ENCODE data around the gene RCVRN.

RCVRN gene

DNA sequence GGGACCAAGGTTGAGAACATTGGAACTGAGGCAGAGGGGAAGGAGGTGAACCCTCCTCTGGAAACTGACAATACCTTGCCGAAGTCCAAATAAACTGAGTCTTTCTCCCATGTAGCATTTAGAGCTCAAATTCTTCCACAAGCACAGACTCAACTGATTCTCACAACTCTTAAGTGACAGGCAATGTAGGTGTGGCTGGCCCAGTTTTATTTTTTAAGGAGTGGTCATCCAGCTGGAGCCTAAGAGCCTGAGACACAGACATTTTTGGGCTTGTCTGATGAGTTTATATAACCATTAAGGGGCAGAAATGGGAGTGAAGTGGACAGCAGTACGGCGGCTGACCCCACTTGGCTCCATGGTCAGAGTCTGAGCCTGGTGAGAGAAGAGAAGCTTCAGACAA is 10.8 kb downstream of the RCVRN start:
- DNase-seq = no peak

DNA sequence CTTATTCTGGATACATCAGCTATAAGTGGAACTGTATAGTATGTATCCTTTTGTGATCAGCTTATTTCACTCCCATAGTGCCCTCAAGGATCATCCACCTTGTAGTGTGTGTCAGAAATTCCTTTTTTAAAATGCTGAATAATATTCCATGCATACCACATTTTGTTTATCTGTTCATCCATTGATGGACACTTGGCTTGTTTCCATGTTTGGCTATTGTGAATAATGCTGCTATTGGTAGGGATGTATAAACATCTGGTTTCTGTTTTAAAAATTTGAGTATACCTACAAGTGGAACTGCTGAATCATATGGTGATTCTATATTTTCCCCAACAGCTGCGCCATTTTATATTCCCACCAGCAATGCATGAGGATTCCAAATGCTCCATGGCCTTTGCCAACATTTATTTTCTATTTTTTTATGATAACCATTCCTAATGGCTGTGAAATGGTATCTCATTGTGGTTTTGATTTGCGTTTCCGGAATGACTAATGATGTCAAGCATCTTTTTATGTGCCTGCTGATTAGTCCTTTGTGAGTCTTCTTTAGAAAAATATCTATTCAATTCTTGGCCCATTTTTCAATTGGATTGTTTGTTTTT is 11.6 kb downstream of the RCVRN start:
- DNase-seq = no peak

DNA sequence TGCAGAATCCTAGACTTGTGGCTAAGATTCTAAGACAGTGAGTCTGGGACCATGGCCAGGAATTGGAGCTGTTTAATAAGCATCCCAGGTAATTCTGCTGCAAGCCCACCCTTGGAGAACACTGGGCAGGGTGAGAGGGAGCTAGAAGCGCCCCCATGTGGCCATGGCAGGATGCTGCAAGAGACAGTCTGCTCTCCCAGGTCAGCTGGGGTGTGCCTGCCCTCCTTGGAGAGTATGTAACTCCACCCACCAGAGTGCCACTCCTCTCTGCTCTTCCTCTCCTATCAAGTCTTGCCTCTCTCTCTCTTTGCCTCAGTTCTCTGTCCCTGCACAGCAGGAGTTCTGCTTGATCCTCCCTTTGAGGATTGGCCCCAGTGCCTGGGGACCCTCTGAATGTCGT is 14.9 kb downstream of the RCVRN start:
- no peak for DNase-seq

DNA sequence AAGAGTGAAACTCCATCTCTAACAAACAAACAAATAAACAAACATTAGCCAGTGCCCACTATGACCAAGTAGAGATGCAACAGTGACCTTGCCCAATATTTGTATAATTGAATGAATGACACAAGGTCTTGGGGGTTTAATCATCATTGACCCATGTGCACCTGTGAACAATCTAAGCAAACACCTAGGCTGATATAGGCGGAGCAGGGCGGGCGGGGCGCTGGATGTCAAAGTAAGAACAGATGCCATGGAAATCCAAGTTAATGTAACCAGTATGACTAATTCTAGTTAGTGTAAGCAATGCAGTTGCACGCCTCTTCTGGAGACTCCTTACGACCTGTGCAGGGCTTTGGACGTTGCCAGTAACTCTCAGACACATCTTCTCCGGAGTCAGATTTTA is 17.6 kb downstream of the RCVRN start:
- DNase-seq = no peak

DNA sequence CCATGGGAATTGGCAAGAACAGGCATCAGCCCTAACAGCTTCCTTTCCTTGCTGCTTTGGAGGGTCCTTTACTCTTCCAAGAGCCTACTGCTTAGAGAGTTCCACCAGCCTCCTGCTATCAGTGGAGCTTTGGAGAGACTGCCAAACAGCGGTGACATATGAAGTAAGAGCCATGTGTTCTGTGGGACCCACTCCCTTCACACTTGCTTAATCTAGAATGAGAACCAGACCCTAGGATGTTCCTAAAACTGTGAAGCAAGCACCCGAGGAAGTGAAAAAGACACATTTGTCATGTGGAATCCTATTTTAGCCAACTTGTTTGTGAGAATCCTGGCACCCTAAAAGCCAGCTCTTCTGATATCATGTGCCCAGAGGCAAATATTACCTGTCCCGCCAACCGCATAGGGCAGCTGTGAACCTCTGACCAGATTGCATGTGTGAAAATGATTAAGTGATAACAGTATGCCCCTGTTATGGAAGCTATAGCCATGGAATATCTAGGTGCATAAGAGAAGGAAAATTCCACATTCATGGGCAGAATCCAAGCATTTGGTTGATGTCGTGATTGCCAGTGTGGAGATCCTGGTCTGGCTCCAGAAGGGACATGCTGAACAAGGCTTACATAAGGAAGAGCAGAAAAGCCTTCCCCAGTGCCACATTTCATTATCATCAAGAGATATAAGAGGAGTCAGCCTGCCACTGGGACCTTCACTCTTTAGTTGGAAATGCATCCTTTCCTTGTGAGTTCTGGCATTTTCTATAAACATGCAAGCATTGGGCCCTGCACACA is 18.7 kb downstream of the RCVRN start:
- DNase-seq = no peak

DNA sequence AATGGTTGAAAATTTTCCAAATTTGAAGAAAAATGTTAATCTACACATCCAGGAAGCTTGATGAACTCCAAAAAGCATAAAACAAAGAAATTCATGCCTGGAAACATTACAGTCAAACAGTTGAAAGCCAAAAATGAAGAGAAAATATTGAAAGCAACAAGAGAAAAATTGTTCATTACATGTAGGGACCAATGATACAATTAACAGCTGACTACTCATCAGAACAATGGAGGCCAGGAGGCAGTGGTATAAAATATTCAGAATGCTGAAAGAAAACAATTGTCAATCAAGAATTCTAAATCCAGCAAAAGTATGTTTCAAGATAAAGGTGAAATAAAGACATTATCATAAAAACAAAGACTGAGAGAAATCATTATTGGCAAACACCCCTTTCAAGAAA is 21.6 kb downstream of the RCVRN start:
- no peak for DNase-seq

DNA sequence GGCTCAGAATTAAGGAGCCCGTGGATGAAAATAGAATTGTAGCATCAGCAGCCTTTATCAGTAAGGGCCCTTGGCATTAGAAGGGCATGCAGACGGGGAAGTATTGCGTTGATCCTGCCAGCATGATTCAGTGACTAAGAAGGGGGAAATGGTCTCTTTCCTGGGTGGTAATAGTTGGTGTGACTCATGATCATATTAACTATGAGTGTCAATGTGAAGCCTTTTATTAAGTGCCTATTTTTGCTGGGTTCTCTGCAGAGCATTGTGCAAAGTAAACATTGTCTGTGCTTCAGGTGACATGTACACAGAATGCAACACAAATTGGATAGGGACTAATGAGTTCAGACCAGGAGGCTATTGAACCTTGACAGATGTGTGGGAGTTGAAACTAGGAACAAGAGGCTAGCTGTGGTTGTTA is 24.5 kb downstream of the RCVRN start:
- no peak for DNase-seq

DNA sequence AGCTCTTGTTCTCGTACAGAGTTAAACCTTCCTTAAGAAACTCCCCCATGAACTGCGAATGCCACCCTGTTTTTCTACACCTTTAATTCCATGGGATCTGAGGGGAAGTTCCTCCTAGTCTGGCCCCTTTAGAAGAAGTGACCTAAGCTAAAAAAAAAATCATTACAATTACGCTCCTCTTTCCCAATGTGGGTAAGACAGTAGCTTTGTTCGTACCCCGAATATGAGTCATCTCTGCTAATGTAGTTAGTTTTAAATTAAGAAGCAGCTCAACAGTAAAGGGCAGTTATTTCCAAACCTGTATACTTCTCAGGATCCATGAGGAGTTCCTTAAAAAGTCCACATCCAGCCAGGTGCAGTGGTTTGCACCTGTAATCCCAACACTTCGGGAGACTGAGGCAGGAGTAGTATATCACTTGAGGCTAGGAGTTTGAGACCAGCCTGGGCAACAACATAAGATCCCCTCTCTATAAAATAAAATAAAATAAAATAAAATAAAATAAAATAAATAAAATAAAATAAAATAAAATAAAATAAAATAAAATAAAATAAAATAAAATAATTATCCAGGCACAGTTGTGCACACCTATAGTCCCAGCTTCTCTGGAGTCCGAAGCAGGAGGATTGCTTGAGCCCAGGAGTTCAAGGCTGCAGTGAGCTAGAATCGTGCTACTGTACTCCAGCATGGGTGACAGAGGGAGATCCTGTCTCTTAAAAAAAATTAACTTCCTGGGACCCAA is 26.1 kb downstream of the RCVRN start:
- no peak for DNase-seq

DNA sequence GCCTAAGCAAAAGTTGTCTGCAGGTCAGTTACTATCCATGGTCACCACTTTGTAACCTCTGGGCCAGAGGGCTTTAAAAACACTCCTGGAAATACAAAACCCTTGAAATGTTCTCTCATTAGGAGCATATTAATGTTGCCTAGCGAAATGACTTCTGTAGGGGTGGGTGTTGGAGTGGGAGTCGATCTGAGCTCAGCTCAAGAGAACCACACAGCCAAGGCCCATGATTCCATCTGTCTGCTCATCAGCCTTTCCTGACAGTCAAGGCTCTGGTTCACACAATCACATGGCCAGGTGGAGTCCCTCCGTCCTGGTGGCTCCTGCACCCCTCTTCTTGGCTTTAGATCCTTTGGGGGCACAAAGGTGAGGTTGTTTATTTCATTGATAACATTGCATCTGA is 26.7 kb downstream of the RCVRN start:
- DNase-seq = no peak

DNA sequence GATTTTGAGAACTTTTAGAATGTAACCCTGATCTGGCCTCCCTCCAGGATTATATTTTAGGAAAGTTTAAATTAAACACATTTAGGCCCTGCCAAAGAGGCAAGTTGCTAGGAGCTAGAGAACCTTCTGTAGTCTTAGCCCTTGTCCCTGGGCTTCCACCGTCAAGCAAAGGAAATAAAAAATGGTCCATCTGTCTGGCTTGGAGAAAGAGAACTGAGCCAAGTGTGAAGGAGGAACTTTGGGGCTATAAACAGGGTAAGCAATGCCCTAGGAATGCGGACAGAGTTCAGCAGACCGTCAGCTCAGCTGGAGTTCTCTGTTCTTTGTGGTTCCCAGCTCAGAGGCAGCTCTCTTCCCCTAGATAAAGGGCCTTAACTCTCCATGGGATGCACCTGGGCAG is 29.6 kb downstream of the RCVRN start:
- no peak for DNase-seq

DNA sequence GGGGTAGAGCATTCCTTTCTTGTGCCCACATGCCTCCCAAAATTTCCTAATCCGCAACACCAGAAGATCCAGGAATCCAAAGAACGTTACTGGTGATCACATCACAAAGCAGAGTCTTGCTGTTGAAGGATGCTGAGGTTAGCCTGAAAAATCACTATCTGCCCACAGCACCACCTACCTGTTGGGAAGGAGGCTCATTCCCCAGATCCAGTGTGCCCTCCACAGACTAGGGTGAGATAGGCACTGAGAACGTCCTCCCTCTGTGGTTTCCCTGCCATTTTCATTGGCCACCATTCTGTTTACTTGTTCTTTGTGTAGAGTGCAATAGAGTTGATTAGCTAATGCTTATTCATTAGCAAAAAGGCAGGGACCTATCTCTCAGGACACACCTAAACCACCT is 30.3 kb downstream of the RCVRN start:
- no peak for DNase-seq

DNA sequence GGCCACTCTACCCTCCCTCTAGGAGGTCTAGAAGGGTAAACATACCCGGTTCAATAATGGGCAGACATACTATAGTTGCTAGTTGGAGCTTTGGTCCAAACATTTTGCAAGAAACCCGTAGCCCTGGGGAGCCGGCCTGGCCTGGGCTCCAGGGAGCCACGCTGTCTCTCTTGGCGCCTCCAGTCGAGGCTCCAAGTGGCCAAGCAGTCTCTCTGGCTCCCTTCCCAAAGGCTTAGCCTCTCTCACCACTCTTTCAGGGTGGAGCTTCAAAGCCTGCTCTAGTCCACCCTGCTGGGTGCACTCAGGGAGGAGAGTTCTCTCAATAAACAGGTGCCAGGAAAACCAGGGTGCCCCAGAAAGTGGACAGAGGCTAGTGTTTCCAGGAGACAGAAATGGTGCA is 32.2 kb downstream of the RCVRN start:
- DNase-seq = no peak

DNA sequence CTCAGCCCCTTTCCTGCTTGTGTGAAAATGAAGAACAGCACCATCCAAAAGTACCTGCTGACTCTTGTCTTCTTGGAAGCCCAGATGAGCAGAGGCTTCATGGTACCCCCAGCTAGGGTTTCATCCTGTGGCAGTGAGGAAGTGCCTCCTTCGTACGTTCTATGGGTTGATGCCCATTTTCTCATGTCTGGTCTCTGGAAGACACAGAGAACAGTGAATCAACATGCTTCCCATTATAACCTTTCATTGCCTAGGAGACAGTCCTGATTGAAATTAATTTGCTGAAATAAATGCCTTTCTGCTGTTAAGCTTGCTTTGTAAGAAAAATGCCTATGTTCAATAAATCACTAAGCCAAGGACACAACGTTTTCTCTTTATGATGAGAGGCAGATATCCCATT is 36.5 kb downstream of the RCVRN start:
- no peak for DNase-seq

DNA sequence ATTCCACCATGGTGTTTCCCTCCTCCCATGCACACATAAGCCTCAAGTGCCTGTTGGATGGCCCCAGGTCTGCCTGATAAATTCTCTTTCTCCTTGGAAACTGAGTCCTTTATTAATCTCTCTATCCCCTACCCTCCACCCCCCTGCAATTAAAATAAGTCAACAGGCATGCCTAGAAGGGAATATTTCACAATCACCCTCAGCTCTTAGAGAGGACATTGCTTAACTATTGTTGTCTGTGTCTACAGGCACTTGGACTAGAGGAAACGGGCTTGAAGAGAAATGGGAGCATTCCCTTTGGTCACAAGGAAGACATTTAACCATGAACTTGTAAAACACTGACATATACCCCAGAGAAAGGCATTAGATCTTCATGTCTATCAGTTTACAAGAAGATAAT is 39.5 kb downstream of the RCVRN start:
- no peak for DNase-seq

DNA sequence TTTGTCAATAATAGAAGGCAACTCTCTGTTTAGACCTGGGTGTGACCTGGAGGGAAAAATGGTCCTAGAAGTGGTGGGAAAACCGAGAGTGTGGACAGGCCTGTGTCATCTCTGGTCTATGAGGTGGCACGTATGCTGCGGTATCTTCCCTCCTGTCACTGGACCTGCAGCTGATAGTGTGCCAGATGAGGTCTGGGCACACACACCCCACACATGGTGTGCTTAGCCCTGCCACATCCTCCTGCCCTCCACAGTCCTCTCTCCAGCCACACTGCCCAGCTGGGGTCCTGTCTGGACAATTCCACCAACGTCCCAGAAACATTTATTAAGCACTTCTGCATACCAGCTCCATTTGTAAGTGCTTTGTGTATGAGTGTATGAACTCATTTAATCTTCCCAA is 42.1 kb downstream of the RCVRN start:
- DNase-seq = no peak

DNA sequence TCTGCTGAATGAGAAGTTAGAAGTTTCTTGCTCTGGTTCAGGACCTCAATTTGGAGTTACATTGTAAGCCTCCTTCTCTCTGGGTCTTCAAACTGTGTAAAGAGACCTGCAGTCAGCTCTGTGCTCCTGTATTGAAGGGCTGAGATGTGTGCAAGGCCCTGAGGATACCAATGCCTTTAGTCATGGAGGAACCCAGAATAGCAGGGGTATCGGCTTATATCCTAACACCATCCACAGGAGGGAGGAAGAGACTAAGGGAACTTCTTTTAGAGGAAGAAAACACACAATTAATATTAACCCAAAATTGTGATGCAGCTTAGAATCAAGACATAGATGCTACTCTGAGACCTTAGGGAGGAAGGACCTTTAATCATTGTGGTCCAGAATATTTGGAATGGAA is 42.9 kb downstream of the RCVRN start:
- no peak for DNase-seq

DNA sequence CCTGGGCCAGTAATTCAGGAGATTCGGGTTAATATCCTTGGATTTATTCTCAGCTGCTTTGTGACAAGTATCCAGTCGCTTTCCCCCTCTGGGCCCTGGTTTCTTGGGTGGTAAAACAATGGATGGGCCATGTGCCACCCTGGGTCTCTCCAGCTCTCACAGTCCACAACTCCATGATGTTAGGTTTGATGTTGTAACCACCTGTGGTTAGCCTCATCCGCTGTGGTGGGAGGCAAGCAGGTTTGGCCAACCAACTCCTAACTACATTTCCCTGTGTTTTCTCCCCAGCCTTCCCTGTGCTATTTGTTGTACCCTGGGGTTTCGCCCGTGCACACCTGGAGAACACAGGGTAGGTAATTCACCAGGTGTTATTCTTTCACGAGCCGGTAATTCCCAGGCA is 44.2 kb downstream of the RCVRN start:
- no peak for DNase-seq

DNA sequence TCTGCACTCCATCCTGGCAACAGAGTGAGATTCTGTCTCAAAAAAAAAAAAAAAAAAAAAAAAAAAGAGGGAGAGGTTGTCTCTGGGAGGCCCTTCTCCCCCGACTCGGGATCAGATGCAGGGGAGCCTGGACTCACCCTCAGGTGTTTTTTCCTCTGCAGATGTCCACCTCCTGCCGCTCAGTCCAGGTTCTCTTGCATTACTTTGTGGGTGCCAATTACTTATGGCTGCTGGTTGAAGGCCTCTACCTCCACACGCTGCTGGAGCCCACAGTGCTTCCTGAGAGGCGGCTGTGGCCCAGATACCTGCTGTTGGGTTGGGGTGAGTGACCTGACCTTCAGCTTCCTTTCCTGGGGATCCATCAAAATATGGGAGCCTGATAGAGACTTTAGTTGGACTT is 45.3 kb downstream of the RCVRN start:
- DNase-seq = no peak

DNA sequence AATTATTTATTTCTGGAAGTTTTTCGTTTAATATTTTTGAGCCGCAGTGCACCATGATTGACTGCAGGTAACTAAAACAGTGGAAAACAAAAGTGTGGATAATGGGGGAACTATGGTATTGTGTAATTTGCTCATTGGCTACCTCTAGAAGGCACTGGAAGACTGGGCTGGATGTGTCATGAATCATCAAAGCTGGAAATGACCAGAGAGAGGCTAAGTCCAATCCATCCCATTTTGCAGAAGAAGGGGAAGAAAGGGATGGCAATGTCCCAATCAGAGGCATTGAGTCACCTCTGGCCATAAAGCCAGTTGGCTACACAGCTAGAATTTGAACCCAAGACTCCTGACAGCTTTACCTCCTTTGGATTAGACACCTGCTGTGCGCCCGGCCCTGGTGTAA is 50.0 kb downstream of the RCVRN start:
- DNase-seq = no peak

DNA sequence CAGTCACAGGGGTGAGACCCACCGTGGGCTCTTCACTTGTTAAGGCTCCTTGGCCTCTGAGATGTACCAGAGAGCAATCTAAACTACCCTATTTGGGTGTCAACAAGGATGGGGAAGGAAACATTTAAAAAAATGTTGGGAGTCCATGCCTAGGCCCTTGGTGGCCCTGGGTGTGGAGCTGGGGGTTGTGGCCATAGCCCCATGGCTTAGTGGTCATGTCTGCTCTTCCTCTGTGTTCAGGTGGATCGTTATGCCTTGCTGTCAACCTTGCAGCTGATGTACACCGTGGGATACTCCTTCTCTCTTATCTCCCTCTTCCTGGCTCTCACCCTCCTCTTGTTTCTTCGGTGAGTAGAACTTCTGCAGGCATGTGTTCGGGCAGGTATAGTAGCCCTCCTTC is 50.8 kb downstream of the RCVRN start:
- DNase-seq = no peak

DNA sequence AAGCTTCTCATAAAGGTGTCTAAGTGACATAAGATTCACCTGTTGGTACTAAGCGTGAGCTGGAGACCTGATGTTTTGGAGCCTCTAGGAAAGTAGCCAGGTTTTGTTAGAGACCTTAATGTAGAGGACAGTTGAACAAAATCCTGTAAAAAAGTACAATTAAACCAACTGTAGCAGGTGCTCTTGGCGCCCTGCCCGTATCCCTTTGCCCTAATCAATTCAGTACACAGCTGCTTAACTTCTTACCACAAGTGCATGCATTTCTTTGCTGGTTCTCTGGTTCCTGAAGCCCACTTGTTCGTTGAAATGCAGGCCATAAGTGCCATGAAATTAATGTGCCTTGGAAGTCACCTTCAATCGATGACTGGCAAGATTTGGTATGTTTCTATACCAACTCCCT is 54.9 kb downstream of the RCVRN start:
- DNase-seq = no peak
